GM12878 (cell line): ENCODE results near the gene CDK3.

Experiments used
- JUND ChIP-seq: IDR thresholded peaks from 2 replicates; pipeline ENCODE4 v1.6.1; 2012; ENCODE audit warnings: low read depth, mild to moderate bottlenecking, low read length, improper control_type of control experiment, moderate library complexity
- POLR2A ChIP-seq: IDR thresholded peaks from 2 replicates; pipeline ENCODE4 v1.6.1; 2011; ENCODE audit warnings: low read depth, mild to moderate bottlenecking, low read length
- TF ChIP-seq, protein P1 (sequence below), 3 experiments: IDR thresholded peaks in 2 of 3; conservative IDR thresholded peaks in 1 of 3; 2 replicates each; pipeline ENCODE4 v1.5.1; 2011; ENCODE audit warnings: low read depth in 3 of 3, low read length in 3 of 3, mild to moderate bottlenecking in 3 of 3, control low read depth in 2 of 3, moderate library complexity in 2 of 3, inconsistent platforms in 1 of 3, mixed read lengths in 1 of 3; ENCODE audit not compliant: control insufficient read depth in 2 of 3, insufficient read depth in 1 of 3; ENCODE audit errors: extremely low read depth in 1 of 3

DNA sequence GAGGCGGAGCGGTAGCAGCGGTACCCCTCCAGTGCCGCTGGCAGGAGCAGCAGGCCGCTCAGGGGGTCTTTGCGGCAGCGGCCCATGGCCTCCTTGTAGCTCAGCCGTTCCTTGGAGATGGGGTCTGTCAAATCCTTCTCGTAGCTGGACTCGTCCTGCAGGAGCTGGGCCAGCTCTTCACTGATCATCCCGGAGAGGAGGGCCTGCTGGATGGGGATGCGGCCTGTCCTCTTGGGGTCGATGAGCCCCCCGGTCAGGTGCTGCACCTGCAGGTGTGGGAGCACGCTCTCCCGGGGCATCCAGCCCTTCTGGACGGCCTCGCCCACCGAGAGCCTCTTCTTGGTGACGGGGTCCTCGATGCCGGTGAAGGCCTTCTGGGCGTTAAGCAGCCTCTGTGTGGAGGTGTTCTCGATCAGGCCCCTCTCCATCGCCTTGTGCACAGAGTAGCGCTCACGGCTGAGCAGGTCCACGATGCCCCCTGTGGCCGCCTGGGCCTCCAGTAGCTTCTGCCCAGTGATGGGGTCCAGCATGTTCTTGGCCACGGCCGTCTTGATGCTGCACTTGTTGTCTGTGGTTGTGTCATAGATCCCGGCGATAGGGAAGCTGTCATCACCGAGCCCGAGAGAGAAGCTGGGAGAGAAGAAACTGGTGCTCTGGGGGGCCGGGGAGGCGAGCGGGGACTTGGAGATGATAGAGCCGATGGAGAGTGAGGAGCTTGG, 6.6 kb downstream of the CDK3 start:
- TF ChIP-seq JUND = no peak
- no peak; the same call in 1 of the 2 replicates for TF ChIP-seq POLR2A
- TF ChIP-seq, protein P1, sequence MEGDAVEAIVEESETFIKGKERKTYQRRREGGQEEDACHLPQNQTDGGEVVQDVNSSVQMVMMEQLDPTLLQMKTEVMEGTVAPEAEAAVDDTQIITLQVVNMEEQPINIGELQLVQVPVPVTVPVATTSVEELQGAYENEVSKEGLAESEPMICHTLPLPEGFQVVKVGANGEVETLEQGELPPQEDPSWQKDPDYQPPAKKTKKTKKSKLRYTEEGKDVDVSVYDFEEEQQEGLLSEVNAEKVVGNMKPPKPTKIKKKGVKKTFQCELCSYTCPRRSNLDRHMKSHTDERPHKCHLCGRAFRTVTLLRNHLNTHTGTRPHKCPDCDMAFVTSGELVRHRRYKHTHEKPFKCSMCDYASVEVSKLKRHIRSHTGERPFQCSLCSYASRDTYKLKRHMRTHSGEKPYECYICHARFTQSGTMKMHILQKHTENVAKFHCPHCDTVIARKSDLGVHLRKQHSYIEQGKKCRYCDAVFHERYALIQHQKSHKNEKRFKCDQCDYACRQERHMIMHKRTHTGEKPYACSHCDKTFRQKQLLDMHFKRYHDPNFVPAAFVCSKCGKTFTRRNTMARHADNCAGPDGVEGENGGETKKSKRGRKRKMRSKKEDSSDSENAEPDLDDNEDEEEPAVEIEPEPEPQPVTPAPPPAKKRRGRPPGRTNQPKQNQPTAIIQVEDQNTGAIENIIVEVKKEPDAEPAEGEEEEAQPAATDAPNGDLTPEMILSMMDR (IDR thresholded peaks at IDR 0.05 in 2 of 3, conservative IDR thresholded peaks at IDR 0.05 in 1 of 3; ENCODE audit: control insufficient read depth in 2 of 3, extremely low read depth in 1 of 3, insufficient read depth in 1 of 3, low read depth in 3 of 3, low read length in 3 of 3) = no peak
